ENCODE measurements around the gene COL25A1.

The COL25A1 gene

DNA sequence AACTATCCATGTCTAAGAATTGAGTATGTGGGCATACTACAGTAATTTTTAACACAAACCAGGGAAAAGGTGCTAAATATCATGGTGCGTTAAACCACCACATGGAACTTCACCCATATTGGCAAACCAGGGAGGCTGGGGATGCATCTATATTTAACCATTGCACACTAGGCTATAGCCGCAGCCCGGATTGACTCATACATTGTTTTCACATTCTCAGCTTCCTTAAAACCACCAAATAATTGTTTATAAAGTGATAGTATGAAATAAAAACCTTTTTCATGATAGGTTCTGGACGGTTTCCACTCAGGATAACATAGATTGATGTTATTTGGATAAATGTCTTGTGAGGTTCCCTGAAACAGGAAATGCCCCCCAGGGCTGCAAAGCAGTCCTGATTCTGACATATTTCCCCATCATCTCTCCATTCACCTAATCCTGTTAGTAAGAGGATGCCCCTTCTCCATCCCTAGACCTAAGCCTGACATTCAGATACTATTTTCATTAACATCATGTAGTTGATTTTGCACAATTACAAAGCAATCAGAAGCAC, 7.9 kb downstream of the COL25A1 start:
- no peak for DNase-seq (ENCODE audit: extremely low read depth, low read depth)
- TF ChIP-seq, protein P1, sequence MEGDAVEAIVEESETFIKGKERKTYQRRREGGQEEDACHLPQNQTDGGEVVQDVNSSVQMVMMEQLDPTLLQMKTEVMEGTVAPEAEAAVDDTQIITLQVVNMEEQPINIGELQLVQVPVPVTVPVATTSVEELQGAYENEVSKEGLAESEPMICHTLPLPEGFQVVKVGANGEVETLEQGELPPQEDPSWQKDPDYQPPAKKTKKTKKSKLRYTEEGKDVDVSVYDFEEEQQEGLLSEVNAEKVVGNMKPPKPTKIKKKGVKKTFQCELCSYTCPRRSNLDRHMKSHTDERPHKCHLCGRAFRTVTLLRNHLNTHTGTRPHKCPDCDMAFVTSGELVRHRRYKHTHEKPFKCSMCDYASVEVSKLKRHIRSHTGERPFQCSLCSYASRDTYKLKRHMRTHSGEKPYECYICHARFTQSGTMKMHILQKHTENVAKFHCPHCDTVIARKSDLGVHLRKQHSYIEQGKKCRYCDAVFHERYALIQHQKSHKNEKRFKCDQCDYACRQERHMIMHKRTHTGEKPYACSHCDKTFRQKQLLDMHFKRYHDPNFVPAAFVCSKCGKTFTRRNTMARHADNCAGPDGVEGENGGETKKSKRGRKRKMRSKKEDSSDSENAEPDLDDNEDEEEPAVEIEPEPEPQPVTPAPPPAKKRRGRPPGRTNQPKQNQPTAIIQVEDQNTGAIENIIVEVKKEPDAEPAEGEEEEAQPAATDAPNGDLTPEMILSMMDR (IDR thresholded peaks at IDR 0.05; ENCODE audit: low read depth, low read length, missing control alignments) = no peak
- no peak overlapping the region for H3K4me3 ChIP-seq (replicated peaks; ENCODE audit: low read depth, low read length)

DNA sequence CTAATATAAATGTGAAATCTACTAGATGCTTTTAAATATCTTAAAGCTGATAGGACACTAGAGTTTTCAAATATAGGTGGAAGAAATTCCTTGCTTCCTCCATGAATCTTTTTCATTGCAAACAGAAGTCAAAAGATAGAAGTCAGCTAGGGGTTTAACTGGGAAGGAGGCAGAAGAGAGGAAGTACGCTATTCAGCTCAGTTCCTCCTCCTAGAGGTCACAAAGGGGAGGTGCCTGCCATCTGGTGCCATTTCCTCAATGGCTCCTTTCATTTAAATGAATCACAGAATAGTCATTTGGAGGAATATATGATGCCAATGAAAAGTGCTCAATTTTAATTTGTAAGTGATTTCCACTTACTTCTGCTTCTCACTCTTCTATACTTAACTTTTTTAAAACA, 8.5 kb downstream of the COL25A1 start:
- no peak overlapping the region for H3K4me3 ChIP-seq (replicated peaks; ENCODE audit: low read depth, low read length)
- no peak for DNase-seq (ENCODE audit: extremely low read depth, low read depth)
- TF ChIP-seq, protein P1 (IDR thresholded peaks at IDR 0.05; ENCODE audit: low read depth, low read length, missing control alignments) = peak; percentile 41

DNA sequence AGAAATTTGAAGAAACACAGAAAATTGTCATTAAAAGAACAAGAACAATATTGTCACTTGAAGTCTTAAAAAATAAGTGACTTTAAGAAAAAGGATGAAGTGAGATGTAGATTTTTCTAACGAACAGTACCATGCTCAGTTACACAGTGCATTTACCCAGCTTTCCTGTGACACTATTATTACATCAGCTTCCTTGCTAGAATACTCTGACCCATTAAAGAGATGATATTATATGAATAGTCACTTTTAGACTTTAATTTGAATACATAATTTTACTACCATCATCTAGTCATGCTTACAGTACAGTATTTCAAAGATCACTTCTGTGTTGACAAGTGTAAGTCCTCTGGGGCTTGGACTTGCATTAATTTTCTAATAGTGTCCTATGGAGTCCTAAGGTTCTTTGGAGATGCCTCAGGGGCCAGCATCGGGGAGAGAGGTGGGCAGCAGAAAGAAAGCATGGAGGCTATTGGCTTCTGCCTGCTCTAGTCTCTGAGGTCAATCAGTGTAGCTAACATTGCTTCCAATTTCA, 10.7 kb downstream of the COL25A1 start:
- TF ChIP-seq, protein P1 (IDR thresholded peaks at IDR 0.05; ENCODE audit: low read depth, low read length, missing control alignments) = no peak
- H3K4me3 ChIP-seq (replicated peaks; ENCODE audit: low read depth, low read length) = no peak overlapping the region
- DNase-seq (ENCODE audit: extremely low read depth, low read depth) = no peak

DNA sequence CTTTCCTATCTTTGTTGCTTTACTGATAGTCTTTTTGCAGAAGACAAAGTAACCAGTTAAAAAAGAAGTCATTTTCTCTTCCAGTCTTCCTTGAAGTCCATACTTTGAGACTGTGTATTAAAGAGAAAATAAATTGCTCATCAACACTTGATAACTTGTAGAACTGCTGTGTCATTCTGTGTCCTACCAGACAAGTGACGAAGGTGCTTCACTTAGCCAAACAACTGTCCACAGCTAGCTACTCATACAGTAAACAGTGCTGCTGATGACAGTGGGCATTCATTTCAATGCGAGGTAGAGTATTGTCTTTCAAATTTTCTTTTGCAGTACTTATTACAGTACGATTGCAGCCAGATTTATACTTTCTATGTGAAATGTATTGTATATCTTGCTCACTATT, 11.5 kb downstream of the COL25A1 start:
- TF ChIP-seq, protein P1 (IDR thresholded peaks at IDR 0.05; ENCODE audit: low read depth, low read length, missing control alignments) = no peak
- no peak for DNase-seq (ENCODE audit: extremely low read depth, low read depth)
- no peak overlapping the region for H3K4me3 ChIP-seq (replicated peaks; ENCODE audit: low read depth, low read length)

DNA sequence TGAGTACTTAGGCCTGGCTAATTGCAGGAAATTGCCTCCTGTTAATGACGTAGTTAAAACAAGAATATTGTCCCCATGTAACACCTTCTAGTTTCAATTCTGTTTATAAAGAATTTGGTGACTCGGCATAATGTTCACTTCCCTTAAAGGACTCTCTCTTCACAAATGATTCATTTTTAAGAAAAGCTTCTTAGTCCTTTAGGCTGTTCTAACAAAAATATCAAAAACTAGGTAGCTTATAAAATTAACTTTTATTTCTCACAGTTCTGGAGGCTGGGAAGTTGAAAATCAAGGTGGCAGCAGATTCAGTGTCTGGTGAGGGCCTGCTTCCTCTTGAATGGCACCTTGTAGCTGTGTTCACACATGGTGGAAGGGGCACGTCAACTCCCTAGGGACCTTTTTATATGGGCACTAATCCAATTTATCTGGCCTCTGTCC, 23.8 kb downstream of the COL25A1 start:
- H3K4me3 ChIP-seq (replicated peaks; ENCODE audit: low read depth, low read length) = no peak overlapping the region
- DNase-seq (ENCODE audit: extremely low read depth, low read depth) = no peak
- TF ChIP-seq, protein P1 (IDR thresholded peaks at IDR 0.05; ENCODE audit: low read depth, low read length, missing control alignments) = no peak

DNA sequence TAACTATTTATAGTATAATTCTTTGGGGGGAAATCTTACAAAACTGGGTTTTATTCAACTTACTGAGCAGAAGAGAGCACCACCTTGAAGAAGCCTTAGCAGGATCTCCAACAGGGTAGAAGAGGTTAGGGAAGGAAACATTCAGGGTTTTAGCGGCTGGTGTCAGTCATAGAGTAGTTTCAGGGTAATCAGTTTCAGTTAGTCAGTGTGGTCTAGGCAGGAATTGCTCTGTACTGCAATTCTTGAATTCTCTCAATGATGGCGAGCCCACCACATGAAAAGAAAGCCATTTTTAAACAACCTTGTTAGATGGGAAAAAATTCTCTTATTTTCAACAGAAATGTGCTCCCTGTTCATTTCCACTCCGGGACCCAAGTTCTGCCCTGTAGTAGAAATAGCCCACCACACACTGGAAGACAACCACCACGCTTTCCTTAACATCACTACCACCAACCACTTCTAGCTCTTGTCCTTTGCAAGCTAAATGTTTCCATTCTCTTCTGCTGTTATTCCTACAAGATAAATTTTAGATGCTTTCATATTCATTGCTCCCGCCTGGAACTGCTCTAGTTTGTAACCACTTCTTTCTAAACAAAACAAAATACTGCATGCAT, 25.9 kb downstream of the COL25A1 start:
- TF ChIP-seq, protein P1 (IDR thresholded peaks at IDR 0.05; ENCODE audit: low read depth, low read length, missing control alignments) = no peak
- DNase-seq (ENCODE audit: extremely low read depth, low read depth) = no peak
- H3K4me3 ChIP-seq (replicated peaks; ENCODE audit: low read depth, low read length) = no peak overlapping the region

Measured in HFF-Myc (cell line).